Memory B cell (primary cell): ENCODE data around the gene ANKUB1.
A peak's percentile ranks its signal among the peaks of the same experiment; 100 is the strongest.

Experiments
- ATAC-seq: fragments of 150-1000 bp; cut with Tn5 transposase; 2 replicates; pipeline ENCODE4 v1.10.0; 2021; ENCODE audit warnings: low read depth, mild to moderate bottlenecking, moderate library complexity
- DNase-seq, 2 donors: peaks; one replicate each; pipeline ENCODE4 v3.0.0; 2022; ENCODE audit warnings: low spot score in 2 of 2
- H3K27ac Mint-ChIP-seq: one replicate; pipeline ENCODE4 v1.8.0; 2022; ENCODE audit warnings: mild to moderate bottlenecking, moderate library complexity, mixed read lengths
- H3K27me3 Mint-ChIP-seq: one replicate; pipeline ENCODE4 v1.8.0; 2022; ENCODE audit warnings: mixed read lengths
- H3K36me3 Mint-ChIP-seq: one replicate; pipeline ENCODE4 v1.8.0; 2022; ENCODE audit warnings: mild to moderate bottlenecking, mixed read lengths
- H3K4me1 Mint-ChIP-seq: one replicate; pipeline ENCODE4 v1.8.0; 2022; ENCODE audit warnings: mixed read lengths
- H3K4me3 Mint-ChIP-seq: one replicate; pipeline ENCODE4 v1.8.0; 2022; ENCODE audit warnings: mild to moderate bottlenecking, moderate library complexity, mixed read lengths
- H3K9me3 Mint-ChIP-seq: one replicate; pipeline ENCODE4 v1.8.0; 2022; ENCODE audit warnings: mixed read lengths

The ANKUB1 gene

GRCh38 chr3:149727656-149728055 lies 64.7 kb downstream of the ANKUB1 start:
- Mint-ChIP-seq H3K27me3 (no peaks in the 10 kb centered on the region), H3K9me3 (no peaks in the 10 kb centered on the region), H3K4me1 (no peaks in the 10 kb centered on the region), H3K27ac (no peak overlapping the region), H3K4me3 (no peak overlapping the region), H3K36me3 (peaks cover 2% of the 10 kb centered on the region)
- DNase-seq, result no peak
- no peak for ATAC-seq

GRCh38 chr3:149726716-149727407 lies 65.5 kb downstream of the ANKUB1 start:
- Mint-ChIP-seq H3K4me1 (no peaks in the 10 kb centered on the region), H3K27ac (no peak overlapping the region)

GRCh38 chr3:149723781-149724180 lies 68.6 kb downstream of the ANKUB1 start:
- Mint-ChIP-seq H3K27me3 (no peaks in the 10 kb centered on the region), H3K36me3 (peaks cover 2% of the 10 kb centered on the region)

More at GRCh38 chr3:149726716-149727407, 65.5 kb downstream of the ANKUB1 start:
- peaks cover 2% of the 10 kb centered on the region for H3K36me3 Mint-ChIP-seq
- ATAC-seq (no peak), DNase-seq (no peak)
- no peaks in the 10 kb centered on the region for H3K27me3 Mint-ChIP-seq
- H3K9me3 Mint-ChIP-seq, result peaks cover 3% of the 10 kb centered on the region
- no peak overlapping the region for H3K4me3 Mint-ChIP-seq

GRCh38 chr3:149720918-149721317 lies 71.4 kb downstream of the ANKUB1 start:
- DNase-seq, result no peak
- peaks cover 6% of the 10 kb centered on the region for H3K9me3 Mint-ChIP-seq
- peaks cover 2% of the 10 kb centered on the region for H3K36me3 Mint-ChIP-seq
- no peaks in the 10 kb centered on the region for H3K27me3 Mint-ChIP-seq
- H3K4me1 Mint-ChIP-seq, result peaks cover 3% of the 10 kb centered on the region
- no peak overlapping the region for H3K27ac Mint-ChIP-seq
- ATAC-seq, result no peak
- H3K4me3 Mint-ChIP-seq, result no peak overlapping the region

More at GRCh38 chr3:149723781-149724180, 68.6 kb downstream of the ANKUB1 start:
- Mint-ChIP-seq H3K4me1 (no peaks in the 10 kb centered on the region), H3K4me3 (no peak overlapping the region), H3K27ac (no peak overlapping the region), H3K9me3 (peaks cover 6% of the 10 kb centered on the region)
- ATAC-seq (no peak), DNase-seq (no peak)

GRCh38 chr3:149717391-149718056 lies 74.8 kb downstream of the ANKUB1 start:
- Mint-ChIP-seq H3K9me3 (peaks cover 5% of the 10 kb centered on the region), H3K36me3 (no peaks in the 10 kb centered on the region), H3K4me3 (peak overlapping the region; percentile 70), H3K4me1 (peaks cover 3% of the 10 kb centered on the region), H3K27ac (no peak overlapping the region), H3K27me3 (no peaks in the 10 kb centered on the region)
- DNase-seq (peak in 1 of 2 donors; percentile 14), ATAC-seq (no peak)

- H3K4me1 Mint-ChIP-seq, result peaks cover 3% of the 10 kb centered on the region
- H3K4me3 Mint-ChIP-seq, result peak overlapping the region; percentile 70
- DNase-seq (no peak), ATAC-seq (no peak)
- no peaks in the 10 kb centered on the region for H3K27me3 Mint-ChIP-seq
- H3K27ac Mint-ChIP-seq, result no peak overlapping the region
- no peaks in the 10 kb centered on the region for H3K36me3 Mint-ChIP-seq
- peaks cover 3% of the 10 kb centered on the region for H3K9me3 Mint-ChIP-seq
Measured at GRCh38 chr3:149716984-149717383, 75.4 kb downstream of the ANKUB1 start.

GRCh38 chr3:149715247-149715646 lies 77.1 kb downstream of the ANKUB1 start:
- Mint-ChIP-seq H3K4me3 (no peak overlapping the region), H3K4me1 (peaks cover 3% of the 10 kb centered on the region), H3K9me3 (no peaks in the 10 kb centered on the region), H3K27me3 (no peaks in the 10 kb centered on the region), H3K27ac (no peak overlapping the region), H3K36me3 (no peaks in the 10 kb centered on the region)
- DNase-seq (no peak), ATAC-seq (no peak)

GRCh38 chr3:149713730-149714654 lies 78.4 kb downstream of the ANKUB1 start:
- Mint-ChIP-seq H3K4me1 (peaks cover 3% of the 10 kb centered on the region), H3K4me3 (no peak overlapping the region), H3K36me3 (no peaks in the 10 kb centered on the region), H3K27me3 (no peaks in the 10 kb centered on the region), H3K27ac (no peak overlapping the region), H3K9me3 (no peaks in the 10 kb centered on the region)
- DNase-seq (no peak), ATAC-seq (no peak)
